Fibroblast of skin of abdomen (primary cell): ENCODE measurements around the gene ZNF350.
"Not testable (repeated sequence)": the region's sequence is repeated elsewhere in the genome, so short reads cannot be mapped to it uniquely, and the experiment has no call there.

Source experiments
- DNase-seq: peaks from one replicate; pipeline ENCODE4 v3.0.0-alpha.2; 2013

Gene ZNF350

GRCh38 chr19:51971624-51972023 lies 15.0 kb downstream of the ZNF350 start:
- peak; percentile 12 for DNase-seq

DNA sequence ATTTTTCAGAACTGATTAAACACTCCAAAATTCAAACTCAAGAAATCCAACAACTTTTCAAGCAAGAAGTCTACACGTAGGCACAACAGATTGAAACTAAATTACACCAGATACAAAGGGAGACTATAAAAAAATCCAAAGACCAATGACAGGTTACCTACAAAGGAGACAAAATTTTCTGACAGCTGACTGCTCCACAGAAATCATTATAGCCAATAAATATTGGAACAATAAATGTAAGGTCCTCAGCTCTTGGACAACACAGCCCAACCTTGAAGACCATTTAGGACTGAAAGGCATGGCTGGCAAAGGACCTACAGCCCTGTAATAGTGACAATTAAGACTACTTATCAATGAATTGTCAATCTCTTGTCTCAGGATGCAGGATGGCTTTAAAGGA lies 15.9 kb downstream of the ZNF350 start:
- DNase-seq: no peak

DNA sequence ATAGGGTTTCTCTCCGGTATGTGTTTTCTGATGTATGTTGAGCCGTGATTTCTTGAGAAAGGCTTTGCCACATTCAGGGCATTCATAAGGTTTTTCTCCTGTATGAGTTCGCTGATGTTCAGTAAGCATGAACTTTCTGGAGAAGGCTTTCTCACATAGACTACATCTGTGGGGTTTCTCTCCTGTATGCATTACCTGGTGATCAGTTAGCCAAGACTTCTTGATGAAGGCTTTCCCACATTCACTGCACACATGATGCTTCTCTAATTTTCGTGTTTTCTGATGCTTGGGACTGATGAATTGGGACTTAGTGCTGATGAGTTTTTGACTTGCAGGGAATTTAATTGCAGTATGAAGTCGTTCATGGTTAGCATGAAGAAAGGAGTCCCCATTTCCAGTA lies 21.1 kb downstream of the ZNF350 start:
- DNase-seq: no peak

DNA sequence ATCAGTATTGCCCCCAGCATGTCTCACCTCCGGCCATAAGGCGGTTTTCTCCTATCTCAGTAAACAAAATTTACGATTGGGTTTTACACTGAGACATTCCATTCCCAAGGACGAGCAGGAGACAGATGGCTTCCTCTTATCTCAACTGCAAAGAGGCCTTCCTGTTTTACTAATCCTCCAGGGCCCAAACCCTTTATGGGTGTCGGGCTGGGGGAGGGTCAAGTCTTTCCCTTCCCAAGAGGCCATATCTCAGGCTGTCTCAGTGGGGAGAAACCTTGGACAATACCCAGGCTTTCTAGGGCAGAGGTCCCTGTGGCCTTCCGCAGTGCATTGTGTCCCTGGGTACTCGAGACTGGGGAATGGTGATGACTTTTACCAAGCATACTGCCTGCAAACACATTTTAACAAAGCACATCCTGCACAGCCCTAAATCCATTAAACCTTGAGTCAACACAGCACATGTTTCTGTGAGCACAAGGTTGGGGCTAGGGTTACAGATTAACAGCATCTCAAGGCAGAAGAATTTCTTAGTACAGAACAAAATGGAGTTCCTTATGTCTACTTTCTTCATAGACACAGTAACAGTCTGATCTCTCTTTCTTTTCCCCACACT lies 25.9 kb downstream of the ZNF350 start:
- not testable (repeated sequence) for DNase-seq

- no peak for DNase-seq
Measured at GRCh38 chr19:51959791-51960190, 26.8 kb downstream of the ZNF350 start.

GRCh38 chr19:51957846-51958245 lies 28.8 kb downstream of the ZNF350 start:
- not testable (repeated sequence) for DNase-seq

GRCh38 chr19:51948975-51949374 lies 37.7 kb downstream of the ZNF350 start:
- peak; percentile 12 for DNase-seq

DNA sequence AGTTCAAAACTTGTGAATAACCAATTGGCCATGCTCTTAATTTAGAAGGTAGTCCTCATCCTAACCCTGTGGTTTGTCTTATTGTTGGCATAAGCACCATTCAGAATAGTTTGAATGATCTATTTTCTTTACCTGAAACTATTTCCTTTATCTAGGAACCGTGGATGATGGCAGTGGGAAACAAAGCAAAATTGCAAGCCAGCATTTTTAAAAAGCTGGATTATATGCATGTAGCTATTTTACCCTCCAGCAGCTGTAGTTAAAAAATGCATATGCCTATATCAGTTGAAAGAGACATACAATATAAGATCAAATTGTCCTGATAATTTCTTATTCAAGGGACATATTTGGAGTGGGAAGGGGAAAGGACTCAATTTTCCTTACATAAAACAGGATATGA lies 40.0 kb downstream of the ZNF350 start:
- no peak for DNase-seq

DNA sequence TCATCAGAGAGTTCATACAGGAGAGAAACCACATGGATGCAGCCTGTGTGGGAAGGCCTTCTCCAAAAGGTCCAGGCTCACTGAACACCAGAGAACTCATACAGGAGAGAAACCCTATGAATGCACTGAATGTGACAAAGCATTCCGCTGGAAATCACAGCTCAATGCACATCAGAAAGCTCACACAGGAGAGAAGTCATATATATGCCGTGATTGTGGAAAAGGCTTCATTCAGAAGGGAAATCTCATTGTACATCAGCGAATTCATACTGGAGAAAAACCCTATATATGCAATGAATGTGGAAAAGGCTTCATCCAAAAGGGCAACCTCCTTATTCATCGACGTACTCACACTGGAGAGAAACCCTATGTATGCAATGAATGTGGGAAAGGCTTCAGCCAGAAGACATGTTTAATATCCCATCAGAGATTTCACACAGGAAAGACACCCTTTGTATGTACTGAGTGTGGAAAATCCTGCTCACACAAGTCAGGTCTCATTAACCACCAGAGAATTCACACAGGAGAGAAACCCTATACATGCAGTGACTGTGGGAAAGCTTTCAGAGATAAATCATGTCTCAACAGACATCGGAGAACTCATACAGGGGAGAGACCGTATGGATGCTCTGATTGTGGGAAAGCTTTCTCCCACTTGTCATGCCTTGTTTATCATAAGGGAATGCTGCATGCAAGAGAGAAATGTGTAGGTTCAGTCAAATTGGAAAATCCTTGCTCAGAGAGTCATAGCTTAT lies 41.7 kb downstream of the ZNF350 start:
- DNase-seq: no peak

DNA sequence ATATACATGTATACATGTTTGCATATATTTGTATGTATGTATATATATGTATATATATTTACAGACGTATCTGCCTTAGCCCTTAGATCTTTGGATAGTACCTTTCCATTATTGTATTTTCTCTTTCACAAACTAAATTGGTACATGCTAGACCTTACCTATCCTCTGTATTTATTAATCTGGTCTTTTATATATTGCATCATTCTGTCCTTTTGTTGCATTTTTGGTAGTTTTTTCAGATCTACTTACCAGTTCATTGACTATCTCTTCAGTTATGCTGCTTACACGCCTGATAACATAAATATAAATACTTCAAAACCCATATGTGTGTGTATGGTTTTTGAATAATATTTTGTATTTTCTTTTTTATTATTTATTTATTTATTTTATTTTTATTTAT lies 47.7 kb downstream of the ZNF350 start:
- no peak for DNase-seq

DNA sequence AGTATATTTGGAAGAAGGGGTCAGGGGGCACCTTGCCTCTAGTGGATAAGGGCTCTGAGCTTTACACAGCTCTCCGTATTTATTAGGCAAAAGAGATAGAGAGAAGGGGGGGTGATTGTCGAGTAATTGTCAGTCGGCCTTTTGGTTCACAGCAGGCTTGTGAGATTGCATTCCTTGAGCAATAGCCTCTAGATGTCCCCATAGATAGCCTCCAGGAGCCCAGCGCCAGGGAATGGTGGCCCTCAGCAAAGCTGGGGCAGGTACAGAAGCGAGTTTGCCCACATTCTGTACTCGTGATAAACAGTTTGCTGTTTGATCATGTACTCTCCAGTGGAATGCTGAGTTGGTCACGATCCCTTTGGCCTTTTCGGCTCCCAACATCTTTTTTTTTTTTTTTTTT lies 54.7 kb downstream of the ZNF350 start:
- DNase-seq: no peak

DNA sequence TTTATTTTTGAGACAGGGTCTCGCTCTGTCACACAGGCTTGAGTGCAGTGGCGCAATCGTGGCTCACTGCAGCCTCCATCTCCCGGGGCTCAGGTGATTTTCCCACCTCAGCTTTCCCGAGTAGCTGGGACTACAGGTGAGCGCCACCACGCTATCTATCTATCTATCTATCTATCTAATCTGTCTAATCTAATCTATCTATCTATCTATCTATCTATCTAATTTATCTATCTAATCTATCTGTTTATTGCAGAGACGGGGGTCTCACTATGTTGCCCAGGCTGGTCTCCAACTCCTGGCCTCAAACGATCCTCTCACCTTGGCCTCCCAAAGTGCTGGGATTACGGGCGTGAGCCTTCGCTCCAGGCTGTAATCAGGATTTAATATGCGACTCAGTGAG lies 58.8 kb downstream of the ZNF350 start:
- DNase-seq: no peak

DNA sequence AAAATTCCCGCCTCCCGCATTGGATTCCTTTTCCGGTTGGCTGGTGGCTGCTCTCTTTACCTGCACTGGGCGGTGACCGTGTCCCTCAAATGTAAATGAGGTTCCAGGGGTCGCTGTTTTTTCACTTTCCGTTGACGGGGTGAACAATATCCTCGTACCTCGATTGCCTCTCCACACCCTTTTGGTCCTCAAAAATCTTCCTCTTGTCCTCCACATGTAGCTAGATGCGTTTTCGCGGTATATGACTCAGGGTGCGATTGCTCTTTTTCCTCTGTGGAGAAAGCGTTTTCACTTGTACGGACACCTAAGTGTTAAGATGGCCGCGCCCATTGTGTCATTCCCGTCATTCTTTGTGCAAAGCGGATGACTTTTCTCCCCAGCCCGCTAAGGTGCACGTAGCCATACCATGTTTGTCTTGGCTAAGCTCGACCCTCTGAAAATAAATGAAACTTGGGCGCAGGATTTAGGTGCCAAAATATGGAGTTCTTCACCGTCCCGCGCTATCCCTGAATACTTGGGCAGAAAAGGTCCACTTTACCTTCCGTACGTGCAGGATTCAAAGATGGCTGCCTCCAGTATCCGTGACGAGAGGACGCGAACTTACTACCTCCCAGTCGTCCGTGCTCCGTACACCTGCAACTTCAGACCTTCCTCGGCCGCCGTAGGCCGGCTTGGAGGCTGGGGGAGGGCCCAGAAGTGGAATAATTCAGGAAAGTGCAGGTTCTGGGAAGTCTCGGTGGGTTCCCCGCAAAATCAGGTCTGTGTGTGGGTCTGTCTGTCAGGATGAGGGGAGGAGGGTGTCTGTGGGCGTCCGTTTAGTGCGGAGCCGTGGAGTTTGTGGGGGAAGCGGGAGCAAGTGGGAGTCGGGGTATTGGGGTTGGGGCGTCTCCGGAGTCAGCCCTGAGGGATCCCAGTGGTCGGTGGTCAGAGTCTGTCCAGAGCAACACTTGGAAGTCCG lies 59.6 kb downstream of the ZNF350 start, which contains the start of gene ZNF613:
Gene ZNF613 (plus strand): TSS at position 689 of the 958 bp plus-strand sequence. CDS start 8,749 bp downstream, outside the sequence.
- peak; percentile 92 for DNase-seq

DNA sequence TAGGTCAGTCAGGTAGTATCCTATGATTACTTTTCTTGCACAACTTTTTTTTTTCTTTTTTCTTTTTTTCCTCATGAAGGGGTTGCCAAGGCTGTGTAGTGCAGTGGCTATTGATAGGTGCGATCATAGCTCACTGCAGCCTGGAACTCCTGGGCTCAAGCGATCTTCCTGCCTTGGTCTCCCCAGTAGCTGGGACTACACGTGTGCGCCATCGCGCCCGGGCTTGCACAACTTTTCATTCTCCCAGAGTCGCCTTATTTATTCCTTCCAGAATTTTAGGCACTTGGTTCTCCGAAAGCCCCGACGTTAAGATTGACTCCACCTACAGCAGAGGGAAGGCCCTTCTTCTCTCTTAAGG lies 60.2 kb downstream of the ZNF350 start:
- no peak for DNase-seq

DNA sequence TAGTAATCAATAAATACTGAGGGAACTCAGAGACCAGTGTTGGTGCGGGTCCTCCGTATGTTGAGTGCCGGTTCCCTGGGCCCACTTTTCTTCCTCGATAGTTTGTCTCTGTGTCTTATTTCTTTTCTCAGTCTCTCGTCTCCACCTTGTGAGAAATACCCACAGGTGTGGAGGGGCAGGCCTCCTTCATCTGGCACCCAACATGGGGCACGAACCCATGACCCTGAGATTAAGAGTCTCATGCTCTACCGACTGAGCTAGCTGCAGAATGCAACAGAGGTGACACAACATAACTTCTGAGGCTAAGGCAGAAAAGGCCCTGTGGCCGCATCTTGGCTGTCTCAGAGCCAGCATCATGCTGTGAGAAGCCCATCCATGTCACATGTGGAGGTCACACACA lies 64.7 kb downstream of the ZNF350 start:
- no peak for DNase-seq

- no peak for DNase-seq
Measured at GRCh38 chr19:51919606-51920005, 67.0 kb downstream of the ZNF350 start.

GRCh38 chr19:51916167-51916566 lies 70.5 kb downstream of the ZNF350 start:
- DNase-seq: no peak

GRCh38 chr19:51915324-51915867 lies 71.2 kb downstream of the ZNF350 start:
- DNase-seq: no peak
